GM12865 (cell line): ENCODE results near the gene HRH3.

Source experiments
- DNase-seq: peaks from one replicate; pipeline ENCODE4 v3.0.0; 2010; ENCODE audit warnings: low read depth
- H3K4me3 ChIP-seq: 2 replicates; pipeline ENCODE4 v1.5.1; 2011; ENCODE audit warnings: mild to moderate bottlenecking, low read depth, low read length, control low read depth
- TF ChIP-seq, protein P1 (sequence below): IDR thresholded peaks from 2 replicates; pipeline ENCODE4 v1.5.1; 2011; ENCODE audit warnings: low read length, control low read depth, low read depth, inconsistent platforms; ENCODE audit not compliant: insufficient read depth; ENCODE audit errors: missing control alignments

The HRH3 gene

DNA sequence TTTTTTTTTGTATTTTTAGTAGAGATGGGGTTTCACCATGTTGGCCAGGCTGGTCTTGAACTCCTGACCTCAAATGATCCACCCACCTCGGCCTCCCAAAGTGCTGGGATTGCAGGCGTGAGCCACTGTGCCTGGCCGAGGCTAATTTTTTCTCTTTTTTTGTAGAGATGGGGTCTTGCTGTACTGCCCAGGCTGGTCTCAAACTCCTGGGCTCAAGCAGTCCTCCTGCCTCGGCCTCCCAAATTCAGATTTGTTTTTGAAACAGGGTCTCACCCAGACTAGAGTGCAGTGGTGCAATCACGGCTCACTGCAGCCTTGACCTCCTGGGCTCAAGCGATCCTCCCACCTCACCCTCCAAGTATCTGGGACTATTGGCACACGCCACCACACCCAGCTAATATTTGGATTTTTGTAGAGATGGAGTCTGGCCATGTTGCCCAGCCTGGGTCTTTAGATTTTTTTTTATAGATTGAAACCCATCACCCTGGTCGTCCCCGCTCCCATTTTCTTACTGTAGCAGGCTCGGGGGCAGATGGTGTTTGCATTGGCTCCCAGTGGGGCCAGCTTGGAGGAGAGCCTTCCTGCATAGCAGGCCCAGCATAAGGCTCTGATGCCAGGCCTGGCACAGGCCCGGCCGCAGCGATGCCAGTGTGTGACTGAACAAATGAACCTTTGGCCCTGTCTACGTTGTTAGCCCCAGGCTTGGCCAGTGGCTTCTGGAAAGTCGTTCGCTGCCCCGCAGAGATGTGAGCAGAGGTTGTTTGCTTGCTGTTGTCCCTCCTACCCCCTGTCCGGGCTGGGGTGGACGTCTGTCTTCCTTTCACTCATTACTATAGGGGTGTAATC, 41.5 kb downstream of the HRH3 start:
- no peak for DNase-seq
- TF ChIP-seq, protein P1, sequence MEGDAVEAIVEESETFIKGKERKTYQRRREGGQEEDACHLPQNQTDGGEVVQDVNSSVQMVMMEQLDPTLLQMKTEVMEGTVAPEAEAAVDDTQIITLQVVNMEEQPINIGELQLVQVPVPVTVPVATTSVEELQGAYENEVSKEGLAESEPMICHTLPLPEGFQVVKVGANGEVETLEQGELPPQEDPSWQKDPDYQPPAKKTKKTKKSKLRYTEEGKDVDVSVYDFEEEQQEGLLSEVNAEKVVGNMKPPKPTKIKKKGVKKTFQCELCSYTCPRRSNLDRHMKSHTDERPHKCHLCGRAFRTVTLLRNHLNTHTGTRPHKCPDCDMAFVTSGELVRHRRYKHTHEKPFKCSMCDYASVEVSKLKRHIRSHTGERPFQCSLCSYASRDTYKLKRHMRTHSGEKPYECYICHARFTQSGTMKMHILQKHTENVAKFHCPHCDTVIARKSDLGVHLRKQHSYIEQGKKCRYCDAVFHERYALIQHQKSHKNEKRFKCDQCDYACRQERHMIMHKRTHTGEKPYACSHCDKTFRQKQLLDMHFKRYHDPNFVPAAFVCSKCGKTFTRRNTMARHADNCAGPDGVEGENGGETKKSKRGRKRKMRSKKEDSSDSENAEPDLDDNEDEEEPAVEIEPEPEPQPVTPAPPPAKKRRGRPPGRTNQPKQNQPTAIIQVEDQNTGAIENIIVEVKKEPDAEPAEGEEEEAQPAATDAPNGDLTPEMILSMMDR, result no peak
- H3K4me3 ChIP-seq, result no peak overlapping the region

DNA sequence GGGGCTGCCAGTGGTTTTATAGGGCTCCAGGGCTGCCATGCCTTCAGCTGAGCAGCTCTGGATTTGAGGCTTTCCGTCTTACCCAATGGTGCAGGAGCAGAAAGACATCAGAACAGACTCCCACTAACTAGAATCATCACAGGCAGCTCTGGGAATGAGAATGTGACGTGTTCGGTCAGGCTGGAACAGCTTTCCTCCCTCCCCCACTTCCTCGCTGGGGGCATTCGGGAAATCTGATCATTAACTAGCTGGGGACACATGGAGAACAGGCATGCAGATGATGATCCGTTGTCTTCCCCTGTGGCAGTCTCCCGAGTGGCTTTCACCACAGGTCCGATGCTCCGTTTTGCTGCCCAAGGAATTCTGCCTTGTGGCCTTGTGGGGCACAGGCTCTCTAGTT, 42.8 kb downstream of the HRH3 start:
- no peak for DNase-seq
- TF ChIP-seq, protein P1, result no peak
- H3K4me3 ChIP-seq, result no peak overlapping the region

DNA sequence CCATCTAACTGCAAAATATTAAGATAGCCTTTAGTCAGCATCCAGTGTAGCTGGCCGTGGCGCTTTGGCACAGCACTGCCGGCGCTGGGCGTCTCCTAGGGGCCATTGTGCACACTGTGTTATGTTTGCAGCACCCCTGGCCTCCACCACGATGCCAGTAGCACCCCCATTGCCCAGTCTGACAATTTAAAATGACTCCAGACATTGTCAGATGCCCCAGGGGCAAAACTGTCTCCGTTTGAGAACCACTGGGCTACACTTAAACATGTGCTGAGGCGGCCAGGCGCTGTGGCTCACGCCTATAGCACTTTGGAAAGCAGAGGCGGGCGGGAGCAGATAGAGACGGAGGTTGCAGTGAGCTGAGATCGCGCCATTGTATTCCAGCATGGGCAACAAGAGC, 43.2 kb downstream of the HRH3 start:
- no peak for DNase-seq
- TF ChIP-seq, protein P1, result no peak
- no peak overlapping the region for H3K4me3 ChIP-seq

DNA sequence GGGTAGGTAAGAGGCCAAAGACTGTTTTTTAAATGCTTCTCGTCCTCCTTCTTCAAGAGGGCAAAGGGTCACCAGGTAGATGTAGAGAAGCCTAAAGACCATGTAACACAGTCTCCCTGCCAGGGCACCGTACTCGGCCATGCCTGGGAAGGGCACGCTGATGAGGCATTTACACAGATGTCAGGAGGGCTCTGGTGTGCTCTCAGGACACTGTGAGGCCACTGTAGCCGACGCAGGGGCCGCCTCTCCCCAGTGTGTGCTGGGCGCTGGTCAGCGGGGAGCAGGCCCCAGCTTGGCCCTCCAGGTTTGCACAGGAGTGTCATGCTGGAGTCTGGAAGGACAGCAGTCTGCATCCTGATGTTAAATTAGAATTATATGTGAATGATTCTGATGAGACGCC, 44.4 kb downstream of the HRH3 start:
- no peak overlapping the region for H3K4me3 ChIP-seq
- DNase-seq, result no peak
- TF ChIP-seq, protein P1, result no peak

DNA sequence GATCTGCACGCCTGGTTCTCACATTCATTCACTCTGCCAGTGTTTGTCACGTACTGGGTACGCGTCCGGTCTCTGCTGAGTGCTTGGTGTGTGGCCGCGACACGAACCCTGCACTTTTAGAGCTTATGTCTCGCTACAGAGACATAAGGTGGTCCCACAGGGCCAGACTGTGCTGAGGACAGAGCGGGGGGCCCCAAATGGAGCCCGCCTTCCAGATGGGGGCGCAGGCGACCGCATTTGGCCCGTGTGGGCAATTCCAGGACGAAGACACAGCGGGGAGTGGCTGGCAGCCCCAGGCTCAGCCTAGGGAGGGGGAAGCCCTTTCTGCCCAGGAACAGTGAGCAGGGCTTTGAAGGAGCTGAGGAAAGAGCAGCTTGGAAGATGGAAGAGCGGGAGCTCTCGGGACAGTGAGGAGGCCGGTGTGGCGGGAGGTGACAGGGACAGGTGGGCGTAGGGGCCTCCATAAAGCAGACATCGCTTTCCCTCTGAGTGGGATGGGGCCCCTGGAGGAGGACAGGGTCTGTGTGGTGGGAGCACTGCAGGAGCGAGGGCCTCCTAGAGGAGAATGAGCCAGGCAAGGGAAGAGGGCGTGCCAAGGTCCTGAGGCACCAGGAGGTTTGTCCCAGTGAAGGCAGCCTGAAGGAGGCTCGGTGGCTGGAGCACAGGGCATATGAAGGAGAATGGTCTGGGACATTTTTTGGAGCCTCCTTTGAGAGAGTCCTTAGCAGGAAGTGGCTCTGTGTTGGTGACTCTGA, 45.0 kb downstream of the HRH3 start:
- TF ChIP-seq, protein P1, result no peak
- no peak overlapping the region for H3K4me3 ChIP-seq
- DNase-seq, result no peak

DNA sequence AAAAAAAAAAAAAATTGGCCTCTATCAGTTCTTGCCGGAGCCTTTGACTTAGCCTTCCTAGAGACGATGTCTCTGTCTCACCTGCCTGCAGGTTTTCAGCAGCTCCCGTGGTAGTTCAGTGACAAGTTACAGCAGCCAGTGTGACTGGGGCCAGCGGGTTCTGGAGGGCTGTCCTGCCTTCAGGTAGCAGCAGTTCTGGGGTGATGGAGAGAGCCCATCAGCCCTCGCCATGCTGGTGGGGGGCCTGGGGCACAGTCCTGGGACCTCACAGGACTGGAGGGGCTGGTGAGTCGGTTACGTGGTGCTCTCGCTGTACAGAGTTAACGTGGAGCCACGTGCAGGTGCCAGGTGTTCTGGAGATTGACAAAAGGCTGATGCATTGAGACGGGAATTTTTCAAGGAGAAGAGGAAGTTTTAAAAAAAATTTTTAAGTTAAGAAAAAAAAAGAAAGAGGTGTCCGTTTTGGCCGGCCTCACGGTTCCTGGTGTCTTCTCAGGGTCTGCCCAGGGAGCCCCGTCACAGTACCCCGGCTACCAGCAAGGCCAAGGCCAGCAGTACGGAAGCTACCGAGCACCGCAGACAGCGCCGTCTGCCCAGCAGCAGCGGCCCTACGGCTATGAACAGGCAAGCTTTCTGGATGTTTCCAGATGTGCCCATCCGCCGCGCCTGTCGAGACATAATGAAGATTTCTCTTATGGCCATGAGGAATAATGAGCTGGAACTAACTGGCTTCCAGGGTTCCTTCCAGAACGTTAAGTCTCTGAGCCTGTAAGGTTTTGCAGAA, 45.9 kb downstream of the HRH3 start:
- TF ChIP-seq, protein P1, result no peak
- no peak for DNase-seq
- H3K4me3 ChIP-seq, result no peak overlapping the region
